KOPT-K1 (cell line): ENCODE measurements around the gene SLC2A6.

ENCODE experiments used
- H3K27ac ChIP-seq: fragments of 200-600 bp; sonication (generic); 2 replicates; pipeline ENCODE4 v1.5.1; 2016; ENCODE audit warnings: antibody characterized with exemption, mild to moderate bottlenecking, low read depth, low read length; ENCODE audit not compliant: poor library complexity, severe bottlenecking
- H3K36me3 ChIP-seq: fragments of 200-600 bp; sonication (generic); 2 replicates; pipeline ENCODE4 v1.5.1; 2017; ENCODE audit warnings: antibody characterized with exemption, mild to moderate bottlenecking, low read length, moderate library complexity; ENCODE audit not compliant: insufficient read depth
- H3K9me3 ChIP-seq: fragments of 200-600 bp; sonication (generic); 2 replicates; pipeline ENCODE4 v1.5.1; 2017; ENCODE audit warnings: antibody characterized with exemption, low read length, mild to moderate bottlenecking; ENCODE audit not compliant: insufficient read depth, poor library complexity, severe bottlenecking

Gene SLC2A6

DNA sequence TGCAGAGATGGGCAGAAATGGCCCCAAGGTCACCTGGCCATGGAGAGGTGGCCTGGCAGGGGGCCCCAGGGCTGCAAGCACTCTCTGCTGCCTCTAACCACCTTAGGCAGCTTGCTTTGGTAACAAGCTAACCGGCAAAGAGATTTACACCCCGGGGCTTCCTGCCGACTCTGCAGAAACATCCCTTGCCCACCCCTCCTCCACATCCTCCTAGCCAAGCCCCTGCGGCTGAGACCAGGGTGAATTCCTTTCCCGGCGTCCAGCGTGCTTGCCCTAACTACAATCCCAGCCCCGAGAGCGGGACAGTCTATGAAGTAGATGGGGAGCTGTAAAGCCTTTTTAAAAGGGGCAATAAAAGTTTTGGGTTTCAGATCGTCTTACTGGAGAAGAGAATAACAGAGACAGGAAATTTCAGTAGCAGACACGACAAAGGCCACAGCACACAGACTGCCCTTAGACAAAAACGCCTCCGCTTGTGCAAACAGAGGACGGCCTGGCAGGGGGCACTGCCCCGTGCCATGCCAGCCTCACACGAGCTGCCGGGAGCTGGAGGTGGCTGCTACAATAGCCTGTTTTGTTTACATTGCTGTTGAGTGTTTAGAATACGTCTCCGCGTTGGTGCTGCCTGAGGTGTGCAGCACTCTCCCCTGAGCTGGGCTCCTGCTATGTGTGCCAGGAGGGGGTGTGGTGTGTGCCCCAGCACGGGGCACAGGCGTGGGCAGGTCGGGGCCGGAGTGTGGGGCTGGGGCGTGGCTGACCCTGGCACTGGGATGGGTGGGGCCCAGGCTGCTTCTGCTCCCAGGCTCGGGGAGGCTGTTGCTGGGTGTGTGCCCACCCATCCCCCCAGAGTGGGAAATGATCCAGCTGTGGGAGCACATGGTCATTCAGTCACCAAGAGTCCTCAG, 30.5 kb upstream of the SLC2A6 start:
- Histone ChIP-seq H3K36me3 (no peaks in the 10 kb centered on the region), H3K9me3 (no peaks in the 10 kb centered on the region), H3K27ac (no peak overlapping the region)

DNA sequence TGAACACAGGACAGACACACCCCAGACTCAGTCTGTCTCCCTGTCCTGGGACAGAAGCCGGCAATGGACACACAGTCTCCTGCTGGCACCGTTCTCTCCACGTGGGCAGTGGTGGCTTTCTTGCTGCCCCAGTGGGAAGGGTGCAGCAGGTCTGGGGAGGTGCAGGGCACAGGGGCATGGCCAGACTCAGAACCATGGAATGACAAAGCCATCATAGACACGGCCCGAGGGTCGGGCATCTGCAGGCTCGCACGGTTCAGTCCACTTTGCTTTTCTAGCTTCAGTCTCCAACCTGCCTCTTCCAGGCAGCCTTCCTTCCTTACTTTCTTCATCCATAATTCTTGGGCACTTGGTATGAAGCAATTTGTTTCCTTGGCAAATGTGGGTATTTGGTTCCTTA, 29.1 kb upstream of the SLC2A6 start:
- Histone ChIP-seq H3K9me3 (no peaks in the 10 kb centered on the region), H3K27ac (no peak overlapping the region), H3K36me3 (no peaks in the 10 kb centered on the region)

DNA sequence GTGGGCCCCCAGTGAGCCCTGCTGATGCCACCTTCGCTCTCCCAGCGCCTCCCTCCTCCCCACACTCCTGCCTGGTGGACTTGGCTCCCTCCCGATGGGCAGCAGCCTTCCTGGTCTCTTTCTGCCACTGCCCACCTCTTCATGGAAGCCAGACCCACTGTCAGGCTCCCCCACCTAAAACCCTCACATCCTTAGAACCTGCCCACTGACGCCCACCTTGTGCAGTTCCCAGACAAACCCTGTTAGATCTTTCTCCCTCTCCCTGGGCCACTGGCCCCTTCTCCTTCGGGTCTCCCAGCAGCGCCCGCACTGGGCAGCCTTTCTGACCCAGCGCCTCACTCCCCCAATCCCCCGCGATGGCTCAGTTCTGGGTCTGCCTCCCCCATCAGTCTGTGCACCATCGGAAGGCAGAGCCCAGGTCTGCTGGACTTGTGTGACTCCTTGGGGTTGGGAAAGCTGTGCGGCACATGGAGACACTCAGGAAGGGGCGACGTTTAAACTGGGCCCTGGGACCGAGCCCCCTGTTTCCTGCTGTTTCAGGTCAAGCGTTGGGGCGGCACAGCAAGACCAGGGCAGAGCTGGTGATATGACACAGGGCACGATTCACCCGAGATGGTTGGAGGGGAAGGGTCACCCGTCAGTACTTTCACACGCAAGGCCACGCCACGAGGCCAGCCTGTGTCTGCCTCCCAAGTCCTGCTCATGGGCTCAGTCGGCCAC, 28.5 kb upstream of the SLC2A6 start:
- peaks cover 6% of the 10 kb centered on the region for H3K9me3 ChIP-seq
- H3K27ac ChIP-seq: no peak overlapping the region
- H3K36me3 ChIP-seq: no peaks in the 10 kb centered on the region

DNA sequence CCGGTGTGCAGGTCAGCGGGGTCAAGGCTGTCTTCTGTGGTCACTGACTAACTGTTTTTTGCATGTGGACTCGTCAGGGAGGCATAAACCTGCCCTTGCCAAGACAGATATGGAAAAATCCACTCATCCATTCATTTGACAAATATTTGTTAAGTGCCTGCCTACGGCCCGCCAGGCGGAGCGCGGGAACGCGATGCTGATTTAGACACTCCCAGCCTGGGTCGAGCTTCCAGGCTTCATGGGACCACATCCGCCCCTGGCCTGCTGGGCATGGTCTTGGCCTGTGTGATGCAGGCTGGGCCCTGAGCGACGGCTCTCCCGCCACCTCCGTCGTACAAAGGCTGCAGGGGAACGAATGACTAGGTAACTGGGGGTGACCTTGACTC, 27.7 kb upstream of the SLC2A6 start:
- Histone ChIP-seq H3K9me3 (peaks cover 13% of the 10 kb centered on the region), H3K27ac (no peak overlapping the region)

DNA sequence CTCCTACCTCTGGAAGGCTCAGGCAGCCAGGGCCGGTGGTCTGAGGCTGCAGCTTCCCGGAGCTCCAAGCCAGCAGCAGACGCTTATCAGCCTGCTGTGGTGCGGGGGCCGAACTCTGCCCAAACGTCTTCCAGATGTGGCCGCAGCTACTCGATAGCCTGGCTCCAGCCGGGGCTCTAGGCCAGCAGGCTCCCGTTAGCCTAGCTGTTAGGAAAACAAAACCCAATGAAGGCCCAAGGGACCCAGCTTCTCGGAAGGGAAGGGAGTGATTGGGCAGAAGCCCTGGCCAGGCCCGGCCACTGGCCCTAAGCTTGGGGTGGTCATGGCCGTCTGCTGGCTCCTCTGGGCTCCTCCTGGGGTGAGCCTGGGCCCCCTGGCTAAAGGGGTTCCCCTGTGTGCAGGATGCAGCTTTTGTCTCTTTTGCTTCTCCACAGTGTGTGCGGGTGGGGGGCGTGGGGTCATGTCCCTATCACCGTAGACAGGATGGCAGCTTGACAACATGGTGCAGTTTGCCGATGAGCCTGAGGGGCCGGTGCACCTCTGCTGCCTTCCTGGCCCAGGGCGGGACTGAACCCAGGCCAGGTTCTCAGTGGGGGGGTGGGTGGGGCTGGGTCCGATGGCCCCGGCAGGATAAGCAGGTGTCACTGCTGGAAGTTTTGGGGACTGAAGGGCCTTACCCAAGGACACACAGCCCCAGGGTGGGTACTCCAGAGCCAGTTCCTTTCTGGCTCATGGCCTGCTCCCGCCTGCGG, 27.2 kb upstream of the SLC2A6 start:
- H3K36me3 ChIP-seq: no peaks in the 10 kb centered on the region
- H3K9me3 ChIP-seq: peaks cover 19% of the 10 kb centered on the region
- no peak overlapping the region for H3K27ac ChIP-seq

More for the DNA sequence above, 27.7 kb upstream of the SLC2A6 start:
- H3K36me3 ChIP-seq: no peaks in the 10 kb centered on the region

- Histone ChIP-seq H3K36me3 (no peaks in the 10 kb centered on the region), H3K9me3 (peaks cover 20% of the 10 kb centered on the region), H3K27ac (no peak overlapping the region)
These were observed 26.4 kb upstream of the SLC2A6 start for GRCh38 chr9:133505186-133505830.

GRCh38 chr9:133502112-133502511, 23.2 kb upstream of the SLC2A6 start:
- Histone ChIP-seq H3K9me3 (peaks cover 20% of the 10 kb centered on the region), H3K27ac (no peak overlapping the region), H3K36me3 (no peaks in the 10 kb centered on the region)

- H3K27ac ChIP-seq: no peak overlapping the region
- H3K9me3 ChIP-seq: peaks cover 20% of the 10 kb centered on the region
- H3K36me3 ChIP-seq: no peaks in the 10 kb centered on the region
These were observed 21.0 kb upstream of the SLC2A6 start for GRCh38 chr9:133499892-133500270.

GRCh38 chr9:133499132-133499891, 20.4 kb upstream of the SLC2A6 start:
- Histone ChIP-seq H3K36me3 (no peaks in the 10 kb centered on the region), H3K9me3 (peaks cover 20% of the 10 kb centered on the region), H3K27ac (no peak overlapping the region)

GRCh38 chr9:133496861-133497842, 18.3 kb upstream of the SLC2A6 start:
- no peaks in the 10 kb centered on the region for H3K36me3 ChIP-seq
- H3K27ac ChIP-seq: no peak overlapping the region
- H3K9me3 ChIP-seq: peaks cover 12% of the 10 kb centered on the region

DNA sequence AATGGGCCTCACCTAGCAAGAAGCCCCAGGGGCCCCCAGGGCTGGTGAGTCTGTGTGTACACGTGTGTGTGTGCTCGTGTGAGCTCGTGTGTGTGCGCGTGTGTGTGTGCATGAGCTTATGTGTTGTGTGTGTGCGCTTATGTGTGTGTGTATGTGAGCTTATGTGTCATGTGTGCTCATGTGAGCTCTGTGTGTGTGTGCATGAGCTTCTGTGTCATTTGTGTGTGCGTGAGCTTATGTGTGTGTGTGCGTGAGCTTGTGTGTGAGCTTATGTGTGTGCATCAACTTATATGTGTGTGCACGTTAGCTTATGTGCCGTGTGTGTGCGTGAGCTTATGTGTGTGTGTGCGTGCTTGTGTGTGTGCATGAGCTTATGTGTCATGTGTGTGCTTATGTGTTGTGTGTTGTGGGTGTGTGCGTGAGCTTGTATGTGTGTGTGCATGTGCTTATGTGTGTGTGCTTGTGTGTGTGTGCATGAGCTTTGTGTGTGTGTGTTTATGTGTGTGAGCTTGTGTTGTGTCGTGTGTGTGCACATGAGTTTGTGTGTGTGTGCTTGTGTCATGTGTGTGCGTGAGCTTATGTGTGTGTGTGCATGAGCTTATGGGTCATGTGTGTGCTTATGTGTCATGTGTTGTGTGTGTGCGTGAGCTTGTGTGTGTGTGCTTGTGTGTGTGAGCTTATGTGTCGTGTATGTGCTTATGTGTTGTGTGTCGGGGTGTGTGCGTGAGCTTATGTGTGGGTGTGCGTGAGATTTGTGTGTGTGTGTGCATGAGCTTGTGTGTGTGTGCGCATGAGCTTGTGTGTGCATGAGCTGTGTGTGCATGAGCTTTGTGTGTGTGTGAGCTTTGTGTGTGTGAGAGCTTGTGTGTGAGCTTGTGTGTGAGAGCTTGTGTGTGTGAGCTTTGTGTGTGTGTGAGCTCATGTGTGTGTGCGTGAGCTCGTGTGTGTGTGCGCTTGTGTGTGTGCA, 16.7 kb upstream of the SLC2A6 start:
- H3K9me3 ChIP-seq: no peaks in the 10 kb centered on the region
- no peaks in the 10 kb centered on the region for H3K36me3 ChIP-seq
- H3K27ac ChIP-seq: no peak overlapping the region

GRCh38 chr9:133494636-133495326, 15.9 kb upstream of the SLC2A6 start:
- no peak overlapping the region for H3K27ac ChIP-seq
- no peaks in the 10 kb centered on the region for H3K36me3 ChIP-seq
- H3K9me3 ChIP-seq: no peaks in the 10 kb centered on the region
